Left renal pelvis (tissue), 4 donors: Measurements from ENCODE around the gene TFF1. TPM values are rescaled to one million over a fixed set of nuclear protein-coding genes. Genes with fewer than 3 reads are reported as not detected.

Experiments
- DNase-seq, 4 donors: peaks; one replicate each; pipeline ENCODE4 v3.0.0-alpha.2; 2013; ENCODE audit warnings: low read depth in 4 of 4, low spot score in 3 of 4
- polyA plus RNA-seq, 4 donors: library from polyadenylated mRNA; unstranded; fragments of 120-200 nt; gene quantifications; one replicate each; pipeline ENCODE4 v1.2.1, GENCODE V29; 2013; ENCODE audit not compliant: insufficient read length in 4 of 4

The TFF1 gene
- polyA plus RNA-seq, 4 donors = 0.78 TPM; not detected in 3

DNA sequence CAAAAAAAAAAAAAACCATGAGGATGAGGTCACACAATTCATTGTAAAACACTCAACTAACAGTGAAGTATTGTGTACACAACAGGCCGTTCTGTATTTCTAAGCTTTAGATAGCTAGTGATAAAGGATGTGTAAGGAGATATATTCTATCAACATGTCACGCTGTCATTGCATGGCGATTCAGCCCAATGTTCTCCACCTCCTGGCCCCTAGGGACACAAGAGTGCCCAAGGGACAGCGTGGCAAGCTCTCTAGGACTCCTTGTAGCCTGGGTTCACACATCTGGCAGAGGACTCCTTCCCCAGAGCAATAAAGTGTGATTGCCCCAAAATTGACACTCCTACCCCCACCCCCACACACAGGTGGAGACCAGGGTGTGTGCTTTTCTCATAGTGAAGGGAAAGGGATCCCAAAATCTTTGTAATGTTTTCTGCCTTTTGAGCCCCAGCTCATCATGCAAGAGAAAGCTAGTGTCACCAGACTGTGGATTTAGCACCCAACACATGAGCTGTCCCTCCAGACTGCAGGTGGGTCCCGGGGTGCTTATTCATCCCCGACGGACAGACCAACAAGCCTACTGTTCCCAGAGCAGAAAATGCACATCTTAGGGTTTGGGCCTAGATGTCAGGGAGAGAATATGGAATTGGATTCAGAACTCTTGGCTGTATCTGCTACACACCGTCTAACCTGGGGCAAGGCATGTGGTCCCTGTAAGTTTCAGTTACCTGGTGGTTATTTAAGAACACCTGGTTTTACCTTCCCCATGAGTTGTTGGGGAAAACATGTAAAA is 18.0 kb upstream of the TFF1 start:
- DNase-seq = no peak

DNA sequence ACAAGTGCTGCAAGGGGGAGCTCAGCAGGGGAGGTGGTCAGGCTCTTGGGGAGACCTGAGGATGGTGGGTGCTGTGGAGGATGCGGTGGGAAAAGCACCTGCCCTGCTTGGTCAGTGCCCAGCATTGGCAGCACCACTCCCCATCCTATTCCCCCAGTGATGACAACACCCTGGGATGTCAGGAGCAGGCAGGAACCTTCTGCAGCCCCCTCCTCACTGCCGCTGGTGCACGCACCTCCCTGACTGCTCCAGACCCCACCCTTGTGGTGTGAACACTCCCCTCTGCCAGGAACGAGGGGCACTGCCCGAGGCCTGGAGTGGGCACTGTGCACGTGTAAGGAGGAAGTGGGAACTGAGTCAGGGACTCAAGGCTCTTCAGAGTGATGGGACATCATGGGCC is 17.0 kb upstream of the TFF1 start:
- no peak for DNase-seq

DNA sequence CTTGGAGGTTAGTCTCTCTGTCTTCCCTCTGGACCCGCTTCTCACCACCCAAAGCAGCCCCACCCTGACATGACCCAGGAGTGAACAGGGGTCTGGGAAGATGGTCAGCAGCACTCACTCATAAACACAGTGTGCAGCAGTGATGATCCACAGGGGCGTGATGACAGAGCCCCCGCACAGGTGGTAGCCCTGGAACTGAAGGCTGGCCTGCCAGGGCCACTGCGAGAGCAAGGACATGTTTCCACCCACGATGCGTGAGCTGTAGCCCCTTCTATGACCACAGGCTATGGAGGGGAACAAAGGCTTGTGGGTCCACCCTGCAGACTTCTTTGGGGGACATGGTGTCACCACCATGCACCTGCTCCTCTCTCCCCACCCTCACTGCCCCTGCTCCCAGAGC is 16.6 kb upstream of the TFF1 start:
- no peak for DNase-seq

DNA sequence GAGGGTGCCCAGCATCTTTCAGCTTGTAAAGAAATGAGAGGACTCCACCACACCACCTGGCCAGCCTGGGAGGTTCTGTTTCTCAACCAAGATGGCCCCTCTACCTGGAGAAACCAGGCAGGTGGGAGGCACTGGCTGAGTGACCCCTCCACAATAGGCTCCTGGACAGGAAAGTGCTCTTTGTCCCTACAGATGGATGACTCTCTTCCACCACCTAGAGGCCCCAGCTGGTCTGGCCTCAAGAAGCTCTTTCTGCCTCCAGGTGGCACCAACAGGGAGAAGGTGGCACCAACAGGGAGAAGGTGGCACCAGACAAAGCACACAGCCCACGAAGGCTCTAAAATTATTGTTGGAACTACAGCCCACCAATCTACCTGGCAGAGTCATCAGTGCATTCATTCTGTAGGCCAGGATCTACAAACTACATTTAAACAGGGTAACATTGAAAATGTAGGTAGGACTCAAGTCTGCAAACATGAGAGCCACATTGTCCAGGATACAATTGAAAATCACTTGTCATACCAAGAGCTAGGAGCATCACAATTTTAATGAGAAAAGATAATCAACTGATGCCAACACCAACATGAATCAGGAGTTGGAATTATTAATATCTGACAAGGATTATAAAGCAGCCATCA is 15.1 kb upstream of the TFF1 start:
- no peak for DNase-seq

DNA sequence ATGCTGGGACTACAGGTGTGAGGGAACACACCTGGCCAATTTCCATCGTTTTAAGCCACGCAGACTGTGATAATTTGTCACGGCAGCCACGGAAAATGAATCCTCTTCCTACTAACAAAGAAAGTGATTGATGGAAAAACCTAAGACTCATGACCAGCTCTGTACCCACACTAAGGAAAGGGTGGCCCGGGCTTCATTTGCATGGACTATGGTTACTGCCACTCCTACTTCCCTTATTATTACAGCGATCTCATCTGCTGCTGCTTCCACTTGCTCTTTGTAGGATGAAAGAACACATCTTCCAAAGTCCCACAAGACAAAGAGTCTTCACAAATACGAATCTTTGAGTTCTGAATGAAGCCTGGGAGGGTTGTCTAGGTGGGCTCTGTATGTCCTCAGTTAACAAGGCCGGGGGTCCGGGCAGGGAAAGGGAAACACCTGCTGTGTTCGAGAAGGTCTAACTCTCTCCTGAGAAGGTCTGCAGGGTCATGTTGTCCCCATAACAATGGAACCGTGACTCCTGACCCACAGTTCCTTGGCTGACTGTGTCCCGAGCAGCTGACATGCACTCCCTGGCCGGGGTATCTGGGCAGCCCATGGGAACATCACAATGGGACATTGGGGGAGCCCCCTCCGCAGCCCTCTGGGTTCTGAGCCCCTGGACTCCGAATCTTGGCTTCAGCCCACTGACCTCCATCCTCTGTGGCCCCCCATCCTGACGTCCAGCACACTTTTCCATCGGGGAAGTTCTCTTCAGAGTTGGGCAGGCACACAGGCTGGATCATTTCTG is 13.3 kb upstream of the TFF1 start:
- DNase-seq = no peak

DNA sequence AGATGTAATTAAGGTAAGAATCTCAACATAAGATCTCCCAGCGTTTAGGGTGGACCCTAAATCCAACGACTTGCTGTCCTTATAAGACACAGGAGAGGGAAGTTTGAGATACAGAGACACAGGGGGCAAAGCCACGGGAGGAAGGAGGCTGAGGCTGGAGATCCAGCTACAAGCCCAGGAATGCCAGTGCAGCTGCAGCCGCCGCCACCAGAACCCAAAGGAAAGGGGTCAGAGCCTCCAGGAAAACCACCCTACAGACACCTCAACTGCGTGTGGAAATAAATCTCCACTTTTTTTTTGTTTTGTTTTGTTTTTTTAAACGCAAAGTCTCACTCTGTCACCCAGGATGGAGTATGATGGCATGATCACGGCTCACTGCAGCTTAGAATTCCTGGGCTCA is 12.1 kb upstream of the TFF1 start:
- no peak for DNase-seq

DNA sequence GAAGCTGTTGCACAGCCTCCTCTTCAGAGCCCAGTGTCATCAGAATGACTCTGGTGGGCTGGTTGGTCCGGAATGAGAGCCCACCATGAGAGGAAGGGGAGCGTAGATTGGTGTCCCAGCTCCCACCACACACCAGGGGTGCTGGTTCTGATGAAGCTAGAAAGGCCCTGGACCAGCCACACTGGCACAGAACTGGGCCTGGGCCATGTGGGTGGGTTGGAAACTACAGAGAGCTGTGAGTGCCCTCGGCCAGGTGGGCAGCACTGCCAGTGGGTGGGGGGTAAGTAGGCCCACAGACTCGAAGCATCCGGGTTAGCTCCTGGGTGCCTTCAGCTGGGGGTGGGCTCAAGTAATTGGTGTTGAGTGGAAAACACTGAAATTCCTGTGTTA is 11.6 kb upstream of the TFF1 start:
- DNase-seq = no peak

DNA sequence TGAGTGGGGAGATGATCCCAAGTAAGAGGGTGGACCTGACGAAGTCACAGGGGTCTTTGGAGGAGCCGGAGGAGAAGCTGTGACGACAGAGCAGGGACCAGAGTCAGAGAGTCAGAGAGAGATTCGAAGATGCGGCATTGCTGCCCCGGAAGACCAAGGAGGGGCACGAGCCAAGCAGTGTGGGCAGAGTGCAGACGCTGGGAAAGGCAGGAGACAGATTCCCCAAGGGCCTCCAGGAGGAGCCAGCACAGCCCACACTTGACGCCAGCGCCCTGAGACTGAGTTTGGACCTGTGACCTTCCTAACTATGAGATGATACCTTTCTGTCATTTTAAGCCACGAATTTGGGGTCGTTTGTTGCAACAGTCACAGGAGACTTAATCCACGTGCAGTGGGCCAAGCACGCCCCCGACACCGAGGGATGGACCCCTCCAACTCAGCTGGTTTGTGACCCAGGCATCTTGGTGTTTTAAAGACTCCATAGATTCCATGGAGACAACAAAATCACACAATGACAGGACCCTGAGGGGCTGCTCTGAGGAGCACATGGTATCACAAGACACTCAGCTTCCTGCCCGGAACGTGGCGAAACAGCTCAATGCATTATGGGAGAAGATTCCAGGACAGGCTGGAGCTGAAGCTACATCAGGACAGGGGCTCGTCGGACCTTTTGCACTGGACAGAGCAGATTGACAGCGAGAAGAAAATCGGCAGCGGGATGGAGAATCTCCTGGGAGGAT is 11.0 kb upstream of the TFF1 start:
- no peak for DNase-seq

DNA sequence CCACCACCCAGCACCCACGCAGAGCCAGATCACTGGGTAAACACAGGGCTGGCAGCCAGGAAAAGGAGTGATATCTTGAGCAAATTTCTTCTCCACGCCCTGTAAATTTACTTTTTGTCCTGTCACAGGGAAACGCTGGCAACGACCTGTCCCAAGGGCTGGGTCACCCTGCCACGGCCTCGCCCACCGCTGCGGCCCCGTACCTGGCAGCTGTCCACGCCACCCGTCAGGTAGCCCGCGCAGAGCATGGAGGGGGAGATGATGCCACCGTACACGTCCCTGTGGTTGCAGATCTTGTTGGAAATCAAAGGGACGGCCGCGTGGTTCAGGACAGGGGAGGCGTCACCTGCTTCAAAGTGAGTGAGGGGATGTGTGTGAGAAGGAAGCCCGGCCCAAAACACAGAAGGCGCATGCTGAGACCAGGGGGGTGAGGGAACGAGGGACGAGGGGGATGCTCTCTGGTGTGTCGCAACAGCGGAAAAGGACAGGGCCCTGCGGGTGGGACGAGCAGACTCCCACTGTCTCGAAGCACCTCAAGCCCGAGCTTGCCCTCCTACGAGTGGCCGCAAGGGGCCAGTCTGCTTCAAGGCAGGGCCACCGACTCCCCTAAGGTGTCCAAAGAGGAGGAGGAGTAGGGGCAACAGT is 10.1 kb upstream of the TFF1 start:
- DNase-seq = no peak

DNA sequence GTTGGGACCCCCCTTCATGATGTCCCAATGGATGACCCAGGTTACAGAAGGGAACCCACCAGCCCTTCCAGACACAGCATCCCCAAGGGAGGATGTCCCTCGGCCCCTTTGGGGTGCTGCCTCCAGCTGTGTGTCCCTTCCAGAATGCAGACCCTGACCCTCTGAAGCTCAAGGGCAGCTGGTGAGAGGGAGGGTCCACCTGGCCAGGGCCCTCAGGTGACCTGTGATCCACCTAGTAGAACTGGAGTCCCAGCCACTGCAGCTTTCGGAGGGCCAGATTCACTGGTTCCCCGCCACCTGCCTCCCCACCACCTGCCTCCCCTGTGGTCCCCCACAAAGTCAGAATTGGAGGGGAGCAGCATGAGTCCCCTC is 9.6 kb upstream of the TFF1 start:
- no peak for DNase-seq

DNA sequence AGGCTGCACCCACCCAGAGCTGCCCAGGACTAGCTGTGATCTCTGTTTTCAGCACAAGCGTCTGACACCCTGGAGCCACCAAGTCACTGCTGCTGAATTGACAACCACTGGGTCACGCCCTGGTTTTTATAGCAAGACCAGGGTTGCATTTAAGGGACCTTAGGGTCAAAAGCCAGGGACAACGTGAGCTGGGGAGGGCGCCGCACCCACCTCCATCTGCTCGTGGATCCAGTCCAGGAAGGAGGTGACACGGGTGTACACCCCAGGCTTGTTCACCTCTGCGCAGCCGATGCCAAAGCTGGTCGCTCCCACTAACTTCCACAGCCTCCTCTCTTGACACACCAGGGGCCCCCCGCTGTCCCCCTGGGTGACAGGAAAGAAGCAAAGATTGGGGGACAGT is 9.2 kb upstream of the TFF1 start:
- no peak for DNase-seq

DNA sequence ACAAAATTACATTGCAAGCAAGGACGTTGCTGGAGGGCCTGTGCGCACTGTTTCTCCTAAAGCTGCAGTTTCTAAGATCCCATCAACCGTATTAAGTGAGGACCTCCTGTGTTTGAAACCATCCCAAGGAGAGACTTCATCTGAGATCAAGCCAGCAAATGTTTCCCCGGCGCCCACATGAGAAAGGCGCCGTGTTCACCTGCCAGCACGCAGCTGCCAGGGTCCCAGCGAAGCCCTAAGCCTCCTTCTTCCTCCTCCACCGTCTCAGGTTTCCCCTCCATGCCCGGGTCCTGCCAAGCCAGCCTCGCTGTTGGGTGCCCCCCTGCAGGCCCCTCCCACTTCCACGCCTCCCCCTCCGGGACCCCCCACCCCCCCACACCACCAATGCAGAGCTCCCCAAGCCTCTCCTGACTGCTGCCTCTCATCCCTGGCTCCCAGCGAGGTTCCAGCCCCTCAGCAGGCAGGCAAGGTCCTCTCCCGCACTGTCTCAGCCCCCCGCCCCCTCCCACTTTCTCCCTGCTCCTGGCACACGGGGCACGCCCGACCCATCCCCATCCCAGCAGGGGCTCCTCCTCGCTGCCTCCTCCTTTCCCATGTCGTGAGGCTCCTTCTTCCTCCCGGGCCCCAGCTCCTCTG is 8.6 kb upstream of the TFF1 start:
- no peak for DNase-seq

DNA sequence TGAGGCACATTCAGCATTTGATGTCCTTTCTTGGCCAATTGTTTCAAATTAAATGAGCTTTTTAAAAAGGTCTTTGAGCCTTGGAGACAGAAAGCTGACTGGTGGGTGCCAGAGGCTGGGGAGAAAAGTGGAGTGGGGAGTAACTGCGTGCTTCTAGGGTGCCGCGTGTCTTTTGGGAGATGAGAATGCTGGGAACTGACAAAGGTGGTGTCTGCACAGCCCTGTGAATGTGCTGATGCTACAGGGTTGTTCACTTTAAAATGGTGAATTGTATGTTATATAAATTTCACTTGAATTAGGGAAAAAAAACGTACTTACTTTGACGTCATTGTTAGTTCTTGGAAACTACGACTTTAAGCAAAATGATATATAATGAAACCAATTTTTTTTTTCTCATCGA is 8.1 kb upstream of the TFF1 start:
- DNase-seq = no peak

DNA sequence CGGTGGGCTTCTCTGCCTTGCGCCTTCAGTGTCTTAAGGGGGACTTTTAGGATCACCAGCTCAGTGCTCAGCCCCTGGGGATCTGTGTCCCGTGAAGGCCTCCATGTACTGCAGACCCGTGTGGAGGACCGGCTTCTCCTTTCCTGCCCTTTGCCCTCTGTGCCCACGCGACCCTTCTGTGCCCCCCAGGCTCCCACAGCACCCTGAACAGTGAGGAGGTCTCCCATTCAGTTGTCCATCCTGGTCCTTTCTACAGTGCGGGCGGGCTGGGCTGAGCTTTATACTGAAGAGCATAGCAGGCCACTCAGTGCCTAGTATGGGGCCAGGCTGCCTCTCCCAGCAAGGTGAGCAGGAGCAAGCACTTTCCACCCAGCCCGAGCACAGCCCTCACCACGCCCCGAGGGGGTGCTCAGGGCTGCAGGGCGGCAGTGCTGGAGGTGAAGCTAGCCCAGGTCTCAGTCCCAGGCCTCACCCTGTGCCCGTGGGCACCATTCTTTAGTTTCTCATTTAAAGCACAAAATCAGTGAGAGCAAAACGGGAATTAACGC is 7.6 kb upstream of the TFF1 start:
- no peak for DNase-seq

DNA sequence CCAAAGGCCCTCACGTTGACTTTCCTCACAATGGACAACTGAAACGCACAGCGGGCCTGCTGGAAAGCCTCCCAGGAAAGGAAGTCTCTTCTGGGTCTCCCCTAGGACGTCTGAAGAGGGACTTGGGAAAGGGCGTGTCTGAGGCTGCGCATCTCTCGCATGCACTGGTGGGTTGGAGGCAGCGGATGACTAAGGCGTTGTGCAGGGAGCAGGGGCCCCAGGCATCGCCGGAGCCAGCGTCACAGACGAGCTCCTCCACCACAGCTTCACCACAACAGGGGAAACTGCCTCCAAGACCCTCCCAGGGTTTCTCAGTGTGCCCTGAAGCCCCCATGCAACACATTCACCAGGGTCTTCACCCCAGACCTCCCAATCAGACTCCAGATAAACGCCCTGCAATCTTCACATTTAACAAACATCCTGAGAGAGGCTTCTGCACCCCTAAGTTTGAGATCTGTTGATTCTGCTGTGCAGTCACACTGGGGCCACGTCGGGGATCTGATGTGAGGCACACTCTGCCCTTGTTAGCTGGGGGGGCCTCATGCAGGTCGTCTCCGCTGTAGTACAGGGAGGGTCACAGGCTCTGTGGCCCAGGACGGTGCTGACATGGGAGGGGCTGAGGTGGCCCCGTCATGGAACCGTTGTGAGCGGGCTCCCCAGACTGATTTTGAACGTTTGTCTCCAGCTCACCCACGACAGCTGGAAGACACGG is 7.0 kb upstream of the TFF1 start:
- no peak for DNase-seq

DNA sequence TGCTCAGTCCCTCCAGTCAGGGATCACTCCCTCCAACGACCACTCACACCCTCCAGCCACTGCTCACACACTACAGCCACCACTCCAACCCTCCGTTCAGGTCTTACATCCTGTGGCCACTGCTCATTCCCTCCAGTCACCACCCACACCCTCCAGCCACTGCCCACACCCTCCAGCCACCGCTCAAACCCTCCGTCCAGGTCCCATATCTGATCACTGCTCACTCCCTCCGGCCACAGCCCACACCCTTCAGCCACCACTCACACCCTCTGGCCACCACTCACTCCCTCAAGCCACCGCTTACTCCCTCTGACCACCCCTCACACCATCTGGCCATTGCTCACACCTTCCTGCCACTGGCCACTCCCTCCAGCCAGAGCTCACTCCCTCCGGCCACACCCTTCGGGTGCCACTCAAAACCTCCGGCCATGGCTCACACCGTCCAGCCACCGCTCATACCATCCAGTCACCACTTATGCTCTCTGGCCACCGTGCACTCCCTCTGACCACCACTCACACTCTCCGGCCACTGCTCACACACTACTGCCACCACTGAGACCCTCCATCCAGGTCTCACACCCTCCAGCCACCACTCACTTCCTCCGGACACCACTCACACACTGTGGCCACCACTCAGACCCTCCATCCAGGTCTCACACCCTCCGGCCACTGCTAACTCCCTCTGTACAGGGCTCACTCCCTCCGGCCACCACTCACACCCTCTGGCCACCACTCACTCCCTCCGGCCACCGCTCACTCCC is 4.7 kb upstream of the TFF1 start:
- DNase-seq = no peak

DNA sequence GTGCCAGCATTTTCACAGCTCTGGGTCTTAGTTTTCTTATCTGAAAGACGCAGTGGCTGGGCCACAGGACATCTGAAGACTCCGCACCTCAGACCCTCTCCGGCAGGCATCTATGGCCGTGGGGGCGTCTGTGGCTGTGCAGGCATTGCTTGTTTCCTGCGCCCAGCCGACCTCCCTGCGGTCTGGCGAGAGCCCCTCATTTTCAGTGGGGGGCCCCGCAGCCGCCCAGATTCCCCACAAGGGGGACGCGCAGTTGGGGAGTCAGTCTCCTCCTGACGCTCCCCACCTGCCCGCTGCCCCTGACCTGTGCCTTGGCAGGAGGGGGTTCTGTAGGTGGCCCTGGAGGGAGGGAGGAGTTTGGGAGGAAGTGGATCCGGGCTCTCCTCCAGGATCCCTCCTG is 3.5 kb upstream of the TFF1 start:
- DNase-seq = no peak

DNA sequence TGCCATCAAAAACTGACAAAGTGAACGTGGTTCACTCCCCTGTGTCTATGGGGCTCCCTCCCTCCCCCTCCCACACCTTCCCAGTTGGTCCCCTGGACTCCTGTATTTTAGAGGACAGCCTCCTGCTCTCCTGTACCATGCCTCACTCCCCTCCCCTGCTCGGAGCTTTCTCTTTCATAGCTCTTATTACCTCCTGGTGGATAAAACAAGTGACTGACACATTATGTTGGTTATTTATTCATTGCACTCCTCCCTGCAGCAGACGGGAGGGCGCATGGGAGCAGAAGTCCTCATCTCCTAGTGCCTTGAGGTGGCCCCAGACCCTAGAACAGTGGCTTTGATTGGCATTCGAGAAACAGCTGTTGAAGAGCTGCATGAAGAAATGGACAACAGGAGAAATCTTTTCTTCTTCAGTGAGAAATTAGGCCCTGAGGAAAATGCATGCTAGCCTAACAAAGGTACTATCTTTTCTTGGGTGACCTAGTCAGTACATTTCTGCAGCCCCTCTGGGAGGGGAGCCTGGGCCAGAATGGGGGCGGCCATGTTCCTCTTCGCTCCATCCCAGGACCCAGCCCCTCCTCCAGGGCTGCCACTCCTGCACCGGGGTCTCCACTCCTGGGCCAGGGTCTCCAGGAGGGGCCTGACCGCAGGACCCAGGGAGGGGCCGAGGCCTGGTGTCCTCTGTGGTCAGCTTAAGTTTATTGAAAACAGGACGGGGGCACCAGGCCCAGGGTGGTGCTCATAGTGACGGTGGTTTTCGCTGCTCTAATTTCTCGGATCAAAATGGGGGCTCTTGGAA is 1.2 kb upstream of the TFF1 start:
- DNase-seq = no peak
